HepG2 (cell line): ENCODE measurements around the gene MLLT10. TPM values are rescaled to one million over a fixed set of nuclear protein-coding genes. Genes with fewer than 3 reads are reported as not detected.

Experiments
- ARNT ChIP-seq: fragments of 450-650 bp; IDR thresholded peaks from 2 replicates; pipeline ENCODE4 v1.6.1; 2017
- DR1 ChIP-seq: sonication (generic); formaldehyde crosslinking; IDR thresholded peaks from 2 replicates; pipeline ENCODE4 v1.8.0; 2021; ENCODE audit warnings: mild to moderate bottlenecking, missing genetic modification reagents, inconsistent platforms
- GPN1 ChIP-seq: sonication (generic); formaldehyde crosslinking; IDR thresholded peaks from 2 replicates; pipeline ENCODE4 v1.5.1; 2020; ENCODE audit warnings: missing genetic modification reagents, borderline replicate concordance
- IRX3 ChIP-seq: sonication (generic); formaldehyde crosslinking; IDR thresholded peaks from 2 replicates; pipeline ENCODE4 v1.8.1; 2023; ENCODE audit warnings: mild to moderate bottlenecking, low read depth, missing genetic modification reagents, borderline replicate concordance
- KLF11 ChIP-seq: IDR thresholded peaks from 2 replicates; pipeline ENCODE4 v1.6.1; 2016; ENCODE audit warnings: missing compliant biosample characterization
- KLF6 ChIP-seq: IDR thresholded peaks from 2 replicates; pipeline ENCODE4 v1.8.0; 2016; ENCODE audit warnings: missing biosample characterization, missing genetic modification reagents
- MAF1 ChIP-seq: sonication (generic); formaldehyde crosslinking; IDR thresholded peaks from 2 replicates; pipeline ENCODE4 v1.5.0; 2020; ENCODE audit warnings: missing genetic modification reagents, borderline replicate concordance
- MZF1 ChIP-seq: sonication (generic); formaldehyde crosslinking; IDR thresholded peaks from 2 replicates; pipeline ENCODE4 v1.8.1; 2023; ENCODE audit warnings: mild to moderate bottlenecking, missing genetic modification reagents, borderline replicate concordance
- SMAD3 ChIP-seq: sonication (generic); formaldehyde crosslinking; IDR thresholded peaks from 2 replicates; pipeline ENCODE4 v1.4.0; 2020; ENCODE audit warnings: missing genetic modification reagents
- YEATS4 ChIP-seq: sonication (generic); formaldehyde crosslinking; IDR thresholded peaks from 2 replicates; pipeline ENCODE4 v1.4.0; 2020; ENCODE audit warnings: missing genetic modification reagents, borderline replicate concordance
- ZFX ChIP-seq: sonication (generic); formaldehyde crosslinking; IDR thresholded peaks from 2 replicates; pipeline ENCODE4 v1.4.0; 2020; ENCODE audit warnings: mild to moderate bottlenecking, low read depth, missing genetic modification reagents, moderate library complexity
- ZMYM3 ChIP-seq: sonication (generic); formaldehyde crosslinking; IDR thresholded peaks from 2 replicates; pipeline ENCODE4 v1.5.1; 2020; ENCODE audit warnings: mild to moderate bottlenecking, missing genetic modification reagents
- ZNF180 ChIP-seq: sonication (generic); formaldehyde crosslinking; IDR thresholded peaks from 2 replicates; pipeline ENCODE4 v1.4.0; 2020; ENCODE audit warnings: low read depth, missing genetic modification reagents, borderline replicate concordance
- ZNF251 ChIP-seq: sonication (generic); formaldehyde crosslinking; IDR thresholded peaks from 2 replicates; pipeline ENCODE4 v1.9.0; 2021; ENCODE audit warnings: mild to moderate bottlenecking, missing genetic modification reagents
- ZNF333 ChIP-seq: sonication (generic); formaldehyde crosslinking; IDR thresholded peaks from 2 replicates; pipeline ENCODE4 v1.4.0; 2020; ENCODE audit warnings: mild to moderate bottlenecking, missing genetic modification reagents, borderline replicate concordance
- ZNF678 ChIP-seq: sonication (generic); formaldehyde crosslinking; IDR thresholded peaks from 2 replicates; pipeline ENCODE4 v1.4.0; 2020; ENCODE audit warnings: mild to moderate bottlenecking, missing genetic modification reagents
- polyA plus RNA-seq, 8 experiments: library from polyadenylated mRNA; depleted of rRNA in 3 of 8; stranded (reverse) in 7 of 8; unstranded in 1 of 8; fragments of >200 nt; fragmentation: Illumina TruSeq in 4 of 8; extraction: Trizol in 4 of 8; gene quantifications; 2 replicates each; pipeline versions ENCODE4 v1.2.1 to v1.2.3, GENCODE V29; 2011 to 2016; ENCODE audit warnings: low read depth in 4 of 8, missing spikeins in 1 of 8, mixed read lengths in 1 of 8; ENCODE audit not compliant: insufficient read depth in 1 of 8
- total RNA-seq, 5 experiments: library from RNA; depleted of rRNA; stranded (reverse); fragments of >200 nt; fragmentation: Illumina TruSeq; extraction: Trizol; gene quantifications; 2 replicates each; pipeline ENCODE4 v1.2.3, GENCODE V29; 2016; ENCODE audit warnings: low read depth in 1 of 5
- TF ChIP-seq, protein P1 (sequence below), 2 experiments: IDR thresholded peaks; 2 replicates each; pipeline ENCODE4 v1.6.1; 2011 to 2012; ENCODE audit warnings: low read length in 2 of 2, borderline replicate concordance in 1 of 2, low read depth in 1 of 2, mild to moderate bottlenecking in 1 of 2, moderate library complexity in 1 of 2
- TF ChIP-seq, protein P2 (sequence below): sonication (generic); formaldehyde crosslinking; conservative IDR thresholded peaks from 2 replicates; pipeline ENCODE4 v1.4.0; 2020; ENCODE audit warnings: missing genetic modification reagents
- TF ChIP-seq, protein P3 (sequence below): sonication (generic); formaldehyde crosslinking; IDR thresholded peaks from 2 replicates; pipeline ENCODE4 v1.5.0; 2020; ENCODE audit warnings: missing genetic modification reagents
- TF ChIP-seq, protein P4 (sequence below): sonication (generic); formaldehyde crosslinking; IDR thresholded peaks from 2 replicates; pipeline ENCODE4 v1.8.0; 2022; ENCODE audit warnings: missing genetic modification reagents, mild to moderate bottlenecking, moderate library complexity, borderline replicate concordance
- TF ChIP-seq, protein P5 (sequence below): sonication (generic); formaldehyde crosslinking; IDR thresholded peaks from 2 replicates; pipeline ENCODE4 v1.4.0; 2020; ENCODE audit warnings: missing genetic modification reagents

The MLLT10 gene
- total and polyA plus RNA-seq, 2 of the 13 experiments (the other 11 are each of a cell fraction or from before 2014, with no cell fraction given) = 51.3 to 84.1 TPM

DNA sequence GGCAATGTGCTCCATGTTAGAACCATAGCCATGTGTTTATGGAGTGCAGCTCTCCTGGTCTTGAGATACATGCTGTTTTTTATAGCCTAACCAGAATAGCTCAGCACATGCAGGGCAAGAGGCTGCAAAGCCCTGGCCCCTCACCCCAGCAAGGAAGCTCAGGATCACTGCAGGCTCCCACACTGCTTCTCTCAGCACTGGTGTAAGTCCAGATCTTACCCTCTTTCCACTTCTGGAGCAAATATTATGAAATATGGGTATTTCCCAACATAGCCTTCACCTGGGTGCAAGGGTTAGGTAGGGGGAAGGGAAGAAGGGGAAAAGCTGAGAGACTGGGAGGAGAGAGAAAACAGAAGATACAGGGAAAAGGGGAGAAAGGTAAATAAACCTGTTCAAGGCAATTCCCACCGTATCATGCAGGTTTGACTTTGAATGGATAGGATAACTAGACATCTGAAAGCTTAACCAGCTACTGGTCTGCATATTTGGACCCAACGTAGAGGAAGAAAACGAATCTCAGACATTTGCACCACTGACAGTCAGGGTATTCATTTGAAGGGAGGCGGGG is 28.2 kb upstream of the MLLT10 start (continued):
- TF ChIP-seq, protein P1, sequence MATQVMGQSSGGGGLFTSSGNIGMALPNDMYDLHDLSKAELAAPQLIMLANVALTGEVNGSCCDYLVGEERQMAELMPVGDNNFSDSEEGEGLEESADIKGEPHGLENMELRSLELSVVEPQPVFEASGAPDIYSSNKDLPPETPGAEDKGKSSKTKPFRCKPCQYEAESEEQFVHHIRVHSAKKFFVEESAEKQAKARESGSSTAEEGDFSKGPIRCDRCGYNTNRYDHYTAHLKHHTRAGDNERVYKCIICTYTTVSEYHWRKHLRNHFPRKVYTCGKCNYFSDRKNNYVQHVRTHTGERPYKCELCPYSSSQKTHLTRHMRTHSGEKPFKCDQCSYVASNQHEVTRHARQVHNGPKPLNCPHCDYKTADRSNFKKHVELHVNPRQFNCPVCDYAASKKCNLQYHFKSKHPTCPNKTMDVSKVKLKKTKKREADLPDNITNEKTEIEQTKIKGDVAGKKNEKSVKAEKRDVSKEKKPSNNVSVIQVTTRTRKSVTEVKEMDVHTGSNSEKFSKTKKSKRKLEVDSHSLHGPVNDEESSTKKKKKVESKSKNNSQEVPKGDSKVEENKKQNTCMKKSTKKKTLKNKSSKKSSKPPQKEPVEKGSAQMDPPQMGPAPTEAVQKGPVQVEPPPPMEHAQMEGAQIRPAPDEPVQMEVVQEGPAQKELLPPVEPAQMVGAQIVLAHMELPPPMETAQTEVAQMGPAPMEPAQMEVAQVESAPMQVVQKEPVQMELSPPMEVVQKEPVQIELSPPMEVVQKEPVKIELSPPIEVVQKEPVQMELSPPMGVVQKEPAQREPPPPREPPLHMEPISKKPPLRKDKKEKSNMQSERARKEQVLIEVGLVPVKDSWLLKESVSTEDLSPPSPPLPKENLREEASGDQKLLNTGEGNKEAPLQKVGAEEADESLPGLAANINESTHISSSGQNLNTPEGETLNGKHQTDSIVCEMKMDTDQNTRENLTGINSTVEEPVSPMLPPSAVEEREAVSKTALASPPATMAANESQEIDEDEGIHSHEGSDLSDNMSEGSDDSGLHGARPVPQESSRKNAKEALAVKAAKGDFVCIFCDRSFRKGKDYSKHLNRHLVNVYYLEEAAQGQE (IDR thresholded peaks at IDR 0.05; ENCODE audit: borderline replicate concordance in 1 of 2, low read depth in 1 of 2, low read length in 2 of 2) = peak in 1 of 2 experiments; percentile 84; a peak in 2 of 4 replicates
- no peak for TF ChIP-seq ARNT
- TF ChIP-seq KLF6 (CRISPR knock-in tag) = peak; percentile 93
- TF ChIP-seq GPN1 (CRISPR knock-in tag) = no peak
- TF ChIP-seq ZFX (CRISPR knock-in tag) = peak; percentile 40; the same call in 1 of the 2 replicates
- peak; percentile 96; the same call in 1 of the 2 replicates for TF ChIP-seq SMAD3 (CRISPR knock-in tag)
- TF ChIP-seq YEATS4 (CRISPR knock-in tag) = peak; percentile 89
- TF ChIP-seq, protein P2, sequence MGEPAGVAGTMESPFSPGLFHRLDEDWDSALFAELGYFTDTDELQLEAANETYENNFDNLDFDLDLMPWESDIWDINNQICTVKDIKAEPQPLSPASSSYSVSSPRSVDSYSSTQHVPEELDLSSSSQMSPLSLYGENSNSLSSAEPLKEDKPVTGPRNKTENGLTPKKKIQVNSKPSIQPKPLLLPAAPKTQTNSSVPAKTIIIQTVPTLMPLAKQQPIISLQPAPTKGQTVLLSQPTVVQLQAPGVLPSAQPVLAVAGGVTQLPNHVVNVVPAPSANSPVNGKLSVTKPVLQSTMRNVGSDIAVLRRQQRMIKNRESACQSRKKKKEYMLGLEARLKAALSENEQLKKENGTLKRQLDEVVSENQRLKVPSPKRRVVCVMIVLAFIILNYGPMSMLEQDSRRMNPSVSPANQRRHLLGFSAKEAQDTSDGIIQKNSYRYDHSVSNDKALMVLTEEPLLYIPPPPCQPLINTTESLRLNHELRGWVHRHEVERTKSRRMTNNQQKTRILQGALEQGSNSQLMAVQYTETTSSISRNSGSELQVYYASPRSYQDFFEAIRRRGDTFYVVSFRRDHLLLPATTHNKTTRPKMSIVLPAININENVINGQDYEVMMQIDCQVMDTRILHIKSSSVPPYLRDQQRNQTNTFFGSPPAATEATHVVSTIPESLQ (CRISPR knock-in tag) = 0 out of 2 replicates have a peak, but pooled peaks have one; percentile 62
- no peak for TF ChIP-seq ZNF678 (CRISPR knock-in tag)
- TF ChIP-seq, protein P3, sequence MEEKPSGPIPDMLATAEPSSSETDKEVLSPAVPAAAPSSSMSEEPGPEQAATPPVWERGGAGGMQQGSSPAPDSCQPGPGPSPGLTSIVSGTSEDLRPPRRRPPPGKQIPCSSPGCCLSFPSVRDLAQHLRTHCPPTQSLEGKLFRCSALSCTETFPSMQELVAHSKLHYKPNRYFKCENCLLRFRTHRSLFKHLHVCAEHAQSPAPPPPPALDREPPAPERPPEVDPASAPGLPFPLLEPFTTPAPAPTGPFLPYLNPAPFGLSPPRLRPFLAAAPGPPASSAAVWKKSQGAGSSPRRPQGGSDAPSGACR (CRISPR knock-in tag) = peak; percentile 62; the same call in 1 of the 2 replicates
- TF ChIP-seq DR1 (CRISPR knock-in tag) = no peak
- TF ChIP-seq KLF11 (CRISPR knock-in tag) = peak; percentile 75; the same call in 1 of the 2 replicates
- TF ChIP-seq MZF1 = no peak
- no peak for TF ChIP-seq ZNF180 (CRISPR knock-in tag)
- TF ChIP-seq, protein P4, sequence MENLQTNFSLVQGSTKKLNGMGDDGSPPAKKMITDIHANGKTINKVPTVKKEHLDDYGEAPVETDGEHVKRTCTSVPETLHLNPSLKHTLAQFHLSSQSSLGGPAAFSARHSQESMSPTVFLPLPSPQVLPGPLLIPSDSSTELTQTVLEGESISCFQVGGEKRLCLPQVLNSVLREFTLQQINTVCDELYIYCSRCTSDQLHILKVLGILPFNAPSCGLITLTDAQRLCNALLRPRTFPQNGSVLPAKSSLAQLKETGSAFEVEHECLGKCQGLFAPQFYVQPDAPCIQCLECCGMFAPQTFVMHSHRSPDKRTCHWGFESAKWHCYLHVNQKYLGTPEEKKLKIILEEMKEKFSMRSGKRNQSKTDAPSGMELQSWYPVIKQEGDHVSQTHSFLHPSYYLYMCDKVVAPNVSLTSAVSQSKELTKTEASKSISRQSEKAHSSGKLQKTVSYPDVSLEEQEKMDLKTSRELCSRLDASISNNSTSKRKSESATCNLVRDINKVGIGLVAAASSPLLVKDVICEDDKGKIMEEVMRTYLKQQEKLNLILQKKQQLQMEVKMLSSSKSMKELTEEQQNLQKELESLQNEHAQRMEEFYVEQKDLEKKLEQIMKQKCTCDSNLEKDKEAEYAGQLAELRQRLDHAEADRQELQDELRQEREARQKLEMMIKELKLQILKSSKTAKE = peak; percentile 96
- peak; percentile 43; the same call in 1 of the 2 replicates for TF ChIP-seq ZNF333 (CRISPR knock-in tag)
- TF ChIP-seq ZNF251 (CRISPR knock-in tag) = no peak
- peak; percentile 80; the same call in 1 of the 2 replicates for TF ChIP-seq IRX3 (CRISPR knock-in tag)
- no peak for TF ChIP-seq MAF1
- peak; percentile 86 for TF ChIP-seq ZMYM3 (CRISPR knock-in tag)
- TF ChIP-seq, protein P5, sequence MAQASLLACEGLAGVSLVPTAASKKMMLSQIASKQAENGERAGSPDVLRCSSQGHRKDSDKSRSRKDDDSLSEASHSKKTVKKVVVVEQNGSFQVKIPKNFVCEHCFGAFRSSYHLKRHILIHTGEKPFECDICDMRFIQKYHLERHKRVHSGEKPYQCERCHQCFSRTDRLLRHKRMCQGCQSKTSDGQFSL (CRISPR knock-in tag) = no peak
